Neutrophil (primary cell): Measurements from ENCODE around the gene USP49.

Experiments used
- H3K27ac ChIP-seq: fragments of 200-600 bp; sonication (generic); 2 replicates; pipeline ENCODE4 v1.5.1; 2016; ENCODE audit warnings: mild to moderate bottlenecking, moderate library complexity
- H3K27me3 ChIP-seq: fragments of 200-600 bp; sonication (generic); 2 replicates; pipeline ENCODE4 v1.6.0; 2016; ENCODE audit warnings: mild to moderate bottlenecking
- H3K36me3 ChIP-seq: fragments of 200-600 bp; sonication (generic); 2 replicates; pipeline ENCODE4 v1.5.1; 2017
- H3K4me1 ChIP-seq, 2 experiments: fragments of 200-600 bp in 1 of 2; sonication (generic) in 1 of 2; 1 replicate in 1 of 2; 2 replicates in 1 of 2; pipeline versions ENCODE4 v1.5.1 to v1.6.1; 2013 to 2016; ENCODE audit warnings: low read depth in 1 of 2, low read length in 1 of 2, mild to moderate bottlenecking in 1 of 2, moderate library complexity in 1 of 2; ENCODE audit not compliant: control insufficient read depth in 1 of 2, insufficient read depth in 1 of 2
- H3K4me3 ChIP-seq, 2 experiments: fragments of 200-600 bp in 1 of 2; sonication (generic) in 1 of 2; 1 replicate in 1 of 2; 2 replicates in 1 of 2; pipeline ENCODE4 v1.5.1; 2013 to 2016; ENCODE audit warnings: low read depth in 1 of 2, low read length in 1 of 2, mild to moderate bottlenecking in 1 of 2, moderate library complexity in 1 of 2
- H3K9me3 ChIP-seq: fragments of 200-600 bp; sonication (generic); 2 replicates; pipeline ENCODE4 v1.5.1; 2016
- TF ChIP-seq, protein P1 (sequence below): fragments of 200-600 bp; sonication (generic); IDR thresholded peaks from 2 replicates; pipeline ENCODE4 v1.5.1; 2016; ENCODE audit warnings: antibody characterized with exemption

Gene USP49

GRCh38 chr6:41846666-41847237 lies 48.4 kb downstream of the USP49 start:
- TF ChIP-seq, protein P1, sequence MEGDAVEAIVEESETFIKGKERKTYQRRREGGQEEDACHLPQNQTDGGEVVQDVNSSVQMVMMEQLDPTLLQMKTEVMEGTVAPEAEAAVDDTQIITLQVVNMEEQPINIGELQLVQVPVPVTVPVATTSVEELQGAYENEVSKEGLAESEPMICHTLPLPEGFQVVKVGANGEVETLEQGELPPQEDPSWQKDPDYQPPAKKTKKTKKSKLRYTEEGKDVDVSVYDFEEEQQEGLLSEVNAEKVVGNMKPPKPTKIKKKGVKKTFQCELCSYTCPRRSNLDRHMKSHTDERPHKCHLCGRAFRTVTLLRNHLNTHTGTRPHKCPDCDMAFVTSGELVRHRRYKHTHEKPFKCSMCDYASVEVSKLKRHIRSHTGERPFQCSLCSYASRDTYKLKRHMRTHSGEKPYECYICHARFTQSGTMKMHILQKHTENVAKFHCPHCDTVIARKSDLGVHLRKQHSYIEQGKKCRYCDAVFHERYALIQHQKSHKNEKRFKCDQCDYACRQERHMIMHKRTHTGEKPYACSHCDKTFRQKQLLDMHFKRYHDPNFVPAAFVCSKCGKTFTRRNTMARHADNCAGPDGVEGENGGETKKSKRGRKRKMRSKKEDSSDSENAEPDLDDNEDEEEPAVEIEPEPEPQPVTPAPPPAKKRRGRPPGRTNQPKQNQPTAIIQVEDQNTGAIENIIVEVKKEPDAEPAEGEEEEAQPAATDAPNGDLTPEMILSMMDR = peak; percentile 63

DNA sequence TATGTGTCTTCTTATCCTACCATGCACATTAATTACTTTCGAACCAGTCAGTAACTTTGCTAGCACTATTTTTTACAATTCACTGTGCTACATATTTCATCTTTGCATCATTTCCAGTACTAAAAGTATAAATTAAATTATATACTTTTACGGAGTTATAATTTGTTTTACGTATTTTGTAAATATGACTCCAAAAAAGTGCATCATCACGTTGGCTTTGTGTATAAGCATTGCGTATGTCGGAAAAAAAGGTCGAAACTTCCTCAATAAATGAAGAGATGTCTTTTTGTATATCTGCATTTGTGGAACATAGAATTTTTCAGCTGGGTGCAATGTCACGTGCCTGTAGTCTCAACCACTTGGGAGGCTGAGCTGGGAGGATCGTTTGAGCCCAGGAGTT lies 52.0 kb downstream of the USP49 start:
- H3K36me3 ChIP-seq = no peaks in the 10 kb centered on the region
- no peak overlapping the region for H3K4me3 ChIP-seq
- H3K27me3 ChIP-seq = no peaks in the 10 kb centered on the region
- TF ChIP-seq, protein P1 = no peak
- no peaks in the 10 kb centered on the region for H3K9me3 ChIP-seq
- no peak overlapping the region for H3K27ac ChIP-seq
- H3K4me1 ChIP-seq = no peaks in the 10 kb centered on the region

More at GRCh38 chr6:41846666-41847237, 48.4 kb downstream of the USP49 start:
- Histone ChIP-seq H3K4me3 (no peak overlapping the region), H3K27ac (no peak overlapping the region), H3K36me3 (no peaks in the 10 kb centered on the region), H3K4me1 (no peaks in the 10 kb centered on the region), H3K27me3 (no peaks in the 10 kb centered on the region), H3K9me3 (no peaks in the 10 kb centered on the region)

DNA sequence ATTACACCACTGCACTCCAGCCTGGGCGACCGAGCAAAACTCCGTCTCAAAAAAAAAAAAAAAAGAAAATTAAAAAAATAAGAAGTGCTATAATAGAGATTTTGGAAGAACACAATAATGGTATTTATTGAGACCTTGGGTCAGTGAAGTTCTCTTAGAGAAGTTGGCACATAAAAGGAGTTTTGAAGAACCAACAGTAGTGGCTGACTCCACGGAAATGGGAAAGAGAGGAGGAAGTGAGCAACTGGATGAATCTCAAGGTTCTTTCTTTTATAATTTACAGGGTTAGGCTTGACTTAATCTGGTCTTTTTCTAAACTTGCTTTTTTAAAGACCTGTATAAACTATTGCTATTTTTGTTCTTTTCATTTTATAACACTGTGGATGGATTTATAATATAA lies 54.8 kb downstream of the USP49 start:
- Histone ChIP-seq H3K36me3 (no peaks in the 10 kb centered on the region), H3K4me3 (no peak overlapping the region), H3K9me3 (no peaks in the 10 kb centered on the region), H3K27ac (no peak overlapping the region), H3K4me1 (no peaks in the 10 kb centered on the region), H3K27me3 (no peaks in the 10 kb centered on the region)
- TF ChIP-seq, protein P1 = no peak

- no peaks in the 10 kb centered on the region for H3K4me1 ChIP-seq
- no peak overlapping the region for H3K27ac ChIP-seq
- no peaks in the 10 kb centered on the region for H3K27me3 ChIP-seq
- H3K9me3 ChIP-seq = no peaks in the 10 kb centered on the region
- H3K4me3 ChIP-seq = no peak overlapping the region
- TF ChIP-seq, protein P1 = no peak
- no peaks in the 10 kb centered on the region for H3K36me3 ChIP-seq
Measured at GRCh38 chr6:41836660-41837052, 58.5 kb downstream of the USP49 start.

DNA sequence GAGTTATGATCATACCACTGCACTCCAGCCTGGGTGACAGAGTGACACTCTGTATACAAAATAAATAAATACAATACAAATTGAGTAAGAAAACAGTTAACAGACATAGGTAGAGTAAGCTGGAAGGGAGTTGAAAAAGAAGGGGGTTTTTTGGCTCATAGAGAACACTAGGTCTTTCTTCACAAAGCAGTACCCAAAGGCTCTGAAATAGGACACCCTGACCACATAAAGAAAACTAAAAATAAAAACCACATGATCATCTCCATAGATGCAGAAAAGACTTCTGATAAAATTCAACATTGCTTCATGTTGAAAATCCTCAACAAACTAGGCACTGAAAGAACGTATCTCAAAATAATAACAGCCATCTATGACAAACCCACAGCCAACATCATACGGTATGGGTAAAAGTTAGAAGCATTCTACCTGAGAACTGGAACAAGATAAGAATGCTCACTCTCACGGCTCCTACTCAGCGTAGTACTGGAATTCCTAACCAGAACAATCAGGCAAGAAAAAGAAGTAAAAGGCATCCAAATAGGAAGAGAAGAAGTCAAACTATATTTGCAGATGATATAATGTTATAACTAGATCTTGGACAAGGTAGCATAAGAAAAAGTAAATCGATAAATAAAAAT lies 59.0 kb downstream of the USP49 start:
- no peak overlapping the region for H3K4me3 ChIP-seq
- TF ChIP-seq, protein P1 = no peak
- no peaks in the 10 kb centered on the region for H3K36me3 ChIP-seq
- H3K27ac ChIP-seq = no peak overlapping the region
- H3K4me1 ChIP-seq = no peaks in the 10 kb centered on the region
- H3K27me3 ChIP-seq = no peaks in the 10 kb centered on the region
- H3K9me3 ChIP-seq = no peaks in the 10 kb centered on the region
